Motor neuron (in vitro differentiated cells): ENCODE measurements around the gene DCUN1D1. TPM values are rescaled to one million over a fixed set of nuclear protein-coding genes. Genes with fewer than 3 reads are reported as not detected.
A peak's percentile ranks its signal among the peaks of the same experiment; 100 is the strongest.

Experiments used
- ATAC-seq, 8 experiments: fragments of 200-7000 bp; cut with Tn5 transposase; replicated peaks in 6 of 8; 2 replicates each; pipeline ENCODE4 v1.8.0; 2021; ENCODE audit warnings: mild to moderate bottlenecking in 8 of 8, moderate library complexity in 8 of 8
- H3K27ac ChIP-seq, 2 donors: fragments of 250-450 bp; sonication (Bioruptor Pico); 2 replicates each; pipeline ENCODE4 v1.9.0; 2021; ENCODE audit warnings: antibody characterized with exemption in 2 of 2, mild to moderate bottlenecking in 2 of 2, moderate library complexity in 1 of 2
- H3K4me1 ChIP-seq, 2 donors: fragments of 250-450 bp; sonication (Bioruptor Pico); replicated peaks in 1 of 2; 2 replicates each; pipeline ENCODE4 v1.6.1; 2021; ENCODE audit warnings: antibody characterized with exemption in 2 of 2, mild to moderate bottlenecking in 2 of 2, moderate library complexity in 1 of 2
- H3K4me3 ChIP-seq, 5 donors: fragments of 250-450 bp; sonication (Bioruptor Pico); 2 replicates each; pipeline ENCODE4 v1.9.0; 2021; ENCODE audit warnings: antibody characterized with exemption in 5 of 5, mild to moderate bottlenecking in 5 of 5, moderate library complexity in 4 of 5
- whole genome bisulfite sequencing, 10 experiments: fragments of 450-650 bp; shearing (Covaris generic); methylation state at CpG; one replicate each; pipeline ENCODE4 v1.0.0; 2022; 5-methylcytosine and 5-hydroxymethylcytosine counted together
- in situ Hi-C, 9 experiments: fragments of 400-800 bp; cut with MboI; loops; one replicate each; pipeline ENCODE4 v1.15.0; 2021; ENCODE audit warnings: low sequenced_read_pairs in 9 of 9, low pct_unique_long_range_greater_than_20kb in 2 of 9; ENCODE audit not compliant: unreplicated experiment in 9 of 9
- total RNA-seq, 8 experiments: library from RNA; unstranded; fragments of 300-600 nt; gene quantifications; 2 replicates each; pipeline versions ENCODE4 v1.2.3 to v1.2.4, GENCODE V29; 2022

Gene DCUN1D1
- total RNA-seq, 8 experiments from 2014 or later = 15.2 to 29.6 (median 24.4) TPM

GRCh38 chr3:182969853-182970252, 10.5 kb downstream of the DCUN1D1 start:
- no peak overlapping the region for H3K27ac ChIP-seq
- H3K4me1 ChIP-seq = no peaks in the 10 kb centered on the region
- H3K4me3 ChIP-seq = no peak overlapping the region
- ATAC-seq = no peak
- in situ Hi-C loops = no loop called here
- 85 to 100% (median 98%) methylated on average over 1 to 6 of the region's 7 CpGs; no CpG with 5 or more reads in 1 of the 10 experiments for WGBS, 10 experiments

GRCh38 chr3:182969277-182969676, 11.1 kb downstream of the DCUN1D1 start:
- Histone ChIP-seq H3K4me1 (no peaks in the 10 kb centered on the region), H3K4me3 (no peak overlapping the region), H3K27ac (no peak overlapping the region)
- peak in 2 of 8 experiments; percentile 72 to 90 for ATAC-seq
- in situ Hi-C loops = no loop called here

- no peaks in the 10 kb centered on the region for H3K4me1 ChIP-seq
- in situ Hi-C loops = no loop called here
- no peak overlapping the region for H3K4me3 ChIP-seq
- no peak for ATAC-seq
- no peak overlapping the region for H3K27ac ChIP-seq
- 46 to 100% (median 90%) methylated on average over 2 to 6 of the region's 6 CpGs for WGBS, 10 experiments
Observed at GRCh38 chr3:182967218-182968204, 12.8 kb downstream of the DCUN1D1 start.

- Histone ChIP-seq H3K27ac (no peak overlapping the region), H3K4me1 (no peaks in the 10 kb centered on the region), H3K4me3 (no peak overlapping the region)
- ATAC-seq = no peak
- in situ Hi-C loops = no loop called here
- 69 to 100% (median 97%) methylated on average over 1 to 7 of the region's 9 CpGs; no CpG with 5 or more reads in 1 of the 10 experiments for WGBS, 10 experiments
Observed at GRCh38 chr3:182965861-182966366, 14.4 kb downstream of the DCUN1D1 start.

- H3K4me1 ChIP-seq = peaks cover 6 to 7% of the 10 kb centered on the region in 2 donors
- no peak overlapping the region for H3K27ac ChIP-seq
- WGBS, 10 experiments = 71 to 100% (median 100%) methylated on average over 1 of the region's 1 CpG; no CpG with 5 or more reads in 1 of the 10 experiments
- in situ Hi-C loops = no loop called here
- no peak for ATAC-seq
- no peak overlapping the region for H3K4me3 ChIP-seq
Observed at GRCh38 chr3:182964179-182964578, 16.2 kb downstream of the DCUN1D1 start.

GRCh38 chr3:182962166-182962565, 18.2 kb downstream of the DCUN1D1 start:
- no peak for ATAC-seq

GRCh38 chr3:182959474-182960350, 20.6 kb downstream of the DCUN1D1 start:
- in situ Hi-C loops = no loop called here
- ATAC-seq = peak in 5 of 8 experiments; percentile 31 to 73 (median 64)
- 38 to 100% (median 77%) methylated on average over 1 to 4 of the region's 4 CpGs; no CpG with 5 or more reads in 4 of the 10 experiments for WGBS, 10 experiments
- peak overlapping the region in 1 of 2 donors; percentile 26 for H3K27ac ChIP-seq
- H3K4me3 ChIP-seq = no peak overlapping the region
- peaks cover 6 to 7% of the 10 kb centered on the region in 2 donors for H3K4me1 ChIP-seq

More at GRCh38 chr3:182962166-182962565, 18.2 kb downstream of the DCUN1D1 start:
- no peak overlapping the region for H3K4me3 ChIP-seq
- no peak overlapping the region for H3K27ac ChIP-seq
- in situ Hi-C loops = no loop called here
- peaks cover 6 to 7% of the 10 kb centered on the region in 2 donors for H3K4me1 ChIP-seq

- 87 to 100% (median 96%) methylated on average over 1 to 4 of the region's 4 CpGs; no CpG with 5 or more reads in 1 of the 10 experiments for WGBS, 10 experiments
- ATAC-seq = no peak
- in situ Hi-C loops = no loop called here
- H3K4me3 ChIP-seq = no peak overlapping the region
- H3K4me1 ChIP-seq = peaks cover 6 to 7% of the 10 kb centered on the region in 2 donors
- H3K27ac ChIP-seq = no peak overlapping the region
Observed at GRCh38 chr3:182957676-182958266, 22.6 kb downstream of the DCUN1D1 start.

- WGBS, 10 experiments = 89 to 100% (median 100%) methylated on average over 2 to 5 of the region's 5 CpGs; no CpG with 5 or more reads in 3 of the 10 experiments
- no peak for ATAC-seq
- H3K27ac ChIP-seq = no peak overlapping the region
Observed at GRCh38 chr3:182957226-182957625, 23.1 kb downstream of the DCUN1D1 start.

GRCh38 chr3:182954553-182955235, 25.6 kb downstream of the DCUN1D1 start:
- in situ Hi-C loops = no loop called here
- no peak for ATAC-seq
- H3K27ac ChIP-seq = no peak overlapping the region
- H3K4me1 ChIP-seq = peaks cover 3 to 4% of the 10 kb centered on the region in 2 donors
- H3K4me3 ChIP-seq = no peak overlapping the region
- WGBS, 10 experiments = 43 to 94% (median 83%) methylated on average over 3 to 9 of the region's 9 CpGs

More at GRCh38 chr3:182957226-182957625, 23.1 kb downstream of the DCUN1D1 start:
- in situ Hi-C loops = no loop called here
- Histone ChIP-seq H3K4me3 (no peak overlapping the region), H3K4me1 (peaks cover 6 to 7% of the 10 kb centered on the region in 2 donors)

GRCh38 chr3:182949688-182950087, 30.6 kb downstream of the DCUN1D1 start:
- Histone ChIP-seq H3K4me3 (no peak overlapping the region), H3K4me1 (no peaks in the 10 kb centered on the region), H3K27ac (no peak overlapping the region)
- 71 to 100% (median 100%) methylated on average over 1 of the region's 1 CpG; no CpG with 5 or more reads in 4 of the 10 experiments for WGBS, 10 experiments
- ATAC-seq = no peak
- in situ Hi-C loops = no loop called here

- WGBS, 10 experiments = 80 to 100% (median 92%) methylated on average over 1 to 5 of the region's 5 CpGs; no CpG with 5 or more reads in 1 of the 10 experiments
- Histone ChIP-seq H3K4me1 (no peaks in the 10 kb centered on the region), H3K27ac (no peak overlapping the region)
Observed at GRCh38 chr3:182948305-182948704, 32.0 kb downstream of the DCUN1D1 start.

More at GRCh38 chr3:182948305-182948704, 32.0 kb downstream of the DCUN1D1 start:
- no peak overlapping the region for H3K4me3 ChIP-seq
- in situ Hi-C loops = no loop called here
- no peak for ATAC-seq
